RWPE1 (cell line): ENCODE results near the gene ADK.
A peak's percentile ranks its signal among the peaks of the same experiment; 100 is the strongest.

Experiments used
- CTCF ChIA-PET: fragments of 350-600 bp; sonication (Branson Sonifier 250); formaldehyde crosslinking; extraction: SDS; loops from one replicate; lab custom pipeline; 2021; lab: Yijun Ruan, JAX
- POLR2A ChIA-PET: fragments of 400-600 bp; formaldehyde crosslinking; extraction: SDS; loops from one replicate; lab custom pipeline; 2020; ENCODE audit warnings: antibody characterized with exemption; ENCODE audit not compliant: low non-redundant PET; lab: Yijun Ruan, JAX
- DNase-seq: peaks from one replicate; pipeline ENCODE4 v3.0.0; 2012; ENCODE audit warnings: low spot score
- H3K27ac ChIP-seq: fragments of 450-650 bp; 2 replicates; pipeline ENCODE4 v1.5.1; 2017
- TF ChIP-seq, protein P1 (sequence below): fragments of 450-650 bp; conservative IDR thresholded peaks from 2 replicates; pipeline ENCODE4 v1.5.1; 2017; ENCODE audit warnings: low read depth, mild to moderate bottlenecking

ADK gene

DNA sequence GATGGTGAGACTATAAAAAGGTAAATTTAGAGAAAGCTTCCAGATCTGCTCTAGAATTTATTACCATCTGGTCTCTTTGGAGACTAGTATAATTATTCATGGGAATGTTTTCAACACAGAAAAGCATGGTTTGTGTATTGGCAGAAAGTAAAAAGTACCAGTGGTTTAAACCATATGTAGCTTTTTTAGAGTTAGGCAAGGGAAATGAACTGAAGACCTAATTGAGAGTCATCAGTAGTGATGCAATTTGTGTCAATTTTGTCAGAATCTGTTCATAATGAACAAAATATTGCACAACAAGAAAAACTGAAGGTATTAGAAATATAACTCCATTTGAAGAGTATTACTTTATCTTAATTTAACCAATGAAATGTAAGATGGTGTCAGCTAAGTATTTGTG, 181.4 kb downstream of the ADK start:
- no peak overlapping the region for H3K27ac ChIP-seq
- DNase-seq, result no peak
- ChIA-PET POLR2A (no interaction called here), CTCF (interaction anchor here (0.6 to 0.8 kb wide), 4 partner anchors 30 to 721 kb away, joined by 3 to 9 read pairs (median 4); no protein-coding TSS in a partner anchor)
- TF ChIP-seq, protein P1, sequence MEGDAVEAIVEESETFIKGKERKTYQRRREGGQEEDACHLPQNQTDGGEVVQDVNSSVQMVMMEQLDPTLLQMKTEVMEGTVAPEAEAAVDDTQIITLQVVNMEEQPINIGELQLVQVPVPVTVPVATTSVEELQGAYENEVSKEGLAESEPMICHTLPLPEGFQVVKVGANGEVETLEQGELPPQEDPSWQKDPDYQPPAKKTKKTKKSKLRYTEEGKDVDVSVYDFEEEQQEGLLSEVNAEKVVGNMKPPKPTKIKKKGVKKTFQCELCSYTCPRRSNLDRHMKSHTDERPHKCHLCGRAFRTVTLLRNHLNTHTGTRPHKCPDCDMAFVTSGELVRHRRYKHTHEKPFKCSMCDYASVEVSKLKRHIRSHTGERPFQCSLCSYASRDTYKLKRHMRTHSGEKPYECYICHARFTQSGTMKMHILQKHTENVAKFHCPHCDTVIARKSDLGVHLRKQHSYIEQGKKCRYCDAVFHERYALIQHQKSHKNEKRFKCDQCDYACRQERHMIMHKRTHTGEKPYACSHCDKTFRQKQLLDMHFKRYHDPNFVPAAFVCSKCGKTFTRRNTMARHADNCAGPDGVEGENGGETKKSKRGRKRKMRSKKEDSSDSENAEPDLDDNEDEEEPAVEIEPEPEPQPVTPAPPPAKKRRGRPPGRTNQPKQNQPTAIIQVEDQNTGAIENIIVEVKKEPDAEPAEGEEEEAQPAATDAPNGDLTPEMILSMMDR, result no peak

DNA sequence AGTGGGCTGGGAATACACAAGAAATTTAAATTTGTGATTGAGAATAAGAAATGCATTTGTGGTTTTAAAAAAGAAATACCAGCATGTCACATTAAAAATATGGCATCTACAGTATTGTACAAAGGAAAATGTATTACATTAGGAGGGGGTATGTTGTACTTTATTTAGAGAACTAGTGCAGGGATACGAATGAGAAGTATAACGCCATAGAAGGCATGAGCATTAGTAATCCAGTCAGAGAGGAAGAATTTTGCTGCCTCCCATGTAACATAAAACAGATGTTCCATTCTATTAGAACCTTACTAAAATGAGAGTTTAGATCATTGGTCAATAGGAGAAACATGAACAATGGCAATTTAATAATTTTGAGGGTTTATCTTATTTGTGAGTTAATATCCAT, 182.2 kb downstream of the ADK start:
- CTCF ChIA-PET, result interaction anchor here (0.6 kb wide), 1 partner anchor 337 kb away, joined by 4 read pairs; no protein-coding TSS in a partner anchor
- TF ChIP-seq, protein P1, result no peak
- no peak for DNase-seq

DNA sequence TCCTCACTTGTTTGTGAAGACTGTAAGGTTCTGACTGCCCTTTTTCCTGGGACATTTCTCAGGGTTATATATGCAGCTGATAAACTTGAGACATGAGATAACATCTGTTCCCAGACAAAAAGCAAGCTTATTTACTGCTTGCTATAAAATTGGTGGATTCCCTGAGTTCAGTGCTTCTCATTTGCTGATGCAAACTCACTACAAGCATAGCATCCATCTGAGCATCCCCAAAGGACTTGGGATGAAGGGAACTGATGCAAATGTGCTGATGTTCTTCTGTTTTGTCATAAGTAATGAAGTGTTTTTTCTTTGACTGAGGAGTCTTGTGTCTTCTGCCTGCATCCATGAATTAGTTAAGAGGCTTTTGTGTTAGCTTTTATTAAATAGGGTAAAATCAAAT, 183.2 kb downstream of the ADK start:
- DNase-seq, result no peak
- no peak overlapping the region for H3K27ac ChIP-seq
- TF ChIP-seq, protein P1, result no peak
- ChIA-PET CTCF (interaction anchor here (0.9 kb wide), 1 partner anchor 76 kb away, joined by 4 read pairs; no protein-coding TSS in a partner anchor), POLR2A (no interaction called here)

More for the DNA sequence above, 182.2 kb downstream of the ADK start:
- POLR2A ChIA-PET, result no interaction called here
- no peak overlapping the region for H3K27ac ChIP-seq

DNA sequence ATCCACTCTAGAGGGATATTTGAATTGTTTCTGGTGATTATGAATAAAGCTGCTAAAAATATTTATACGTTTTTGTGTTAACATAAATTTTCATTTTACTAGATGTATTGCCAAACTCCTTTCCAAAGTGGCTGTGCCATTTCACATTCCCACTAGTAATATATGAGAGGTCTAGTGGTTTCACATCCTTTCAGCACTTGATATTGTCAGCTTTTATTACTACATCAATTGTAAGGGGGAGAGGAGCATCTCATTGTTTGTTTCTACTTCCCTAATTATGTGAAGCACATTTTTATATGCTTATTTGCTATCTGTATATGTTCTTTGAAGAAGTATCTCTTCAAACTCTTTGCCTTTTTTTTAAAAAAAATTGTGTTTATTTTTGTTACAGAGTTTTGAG, 184.5 kb downstream of the ADK start:
- TF ChIP-seq, protein P1, result no peak
- ChIA-PET POLR2A (no interaction called here), CTCF (no interaction called here)
- DNase-seq, result no peak
- H3K27ac ChIP-seq, result no peak overlapping the region

DNA sequence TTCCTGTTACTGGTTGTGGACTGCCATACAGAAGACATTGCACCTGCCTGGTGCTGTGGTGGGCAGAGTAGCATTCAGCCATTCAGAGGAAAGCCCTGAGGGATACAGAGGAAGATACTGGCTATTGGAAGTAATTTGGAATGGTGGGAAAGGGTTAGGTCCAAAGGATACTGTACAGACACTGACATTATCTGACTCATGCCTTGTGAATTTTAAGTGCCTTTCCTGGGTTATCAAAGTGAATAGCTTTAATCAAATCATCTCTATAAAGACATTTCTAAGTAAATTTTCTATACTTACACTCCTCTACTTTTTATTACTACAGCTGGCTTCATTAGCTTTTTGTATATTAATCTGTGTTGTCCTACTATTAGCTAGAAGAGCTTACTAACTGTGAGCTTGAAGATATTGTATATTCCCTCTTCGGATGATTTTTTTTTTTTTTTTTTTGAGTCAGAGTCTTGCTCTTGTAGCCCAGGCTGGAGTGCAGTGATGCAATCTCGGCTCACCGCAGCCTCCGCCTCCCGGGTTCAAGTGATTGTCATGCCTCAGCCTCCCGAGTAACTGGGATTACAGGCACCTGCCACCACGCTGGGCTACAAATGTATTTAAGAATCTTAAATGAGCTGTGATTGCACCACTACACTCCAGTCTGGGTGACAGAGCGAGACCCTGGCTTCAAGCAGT, 186.5 kb downstream of the ADK start:
- TF ChIP-seq, protein P1, result no peak
- H3K27ac ChIP-seq, result peak overlapping the region; percentile 39; the same call in 1 of the 2 replicates
- ChIA-PET CTCF (interaction anchor here (0.6 kb wide), 2 partner anchors 356 to 1054 kb away, joined by 3 to 9 read pairs; no protein-coding TSS in a partner anchor), POLR2A (no interaction called here)
- peak; percentile 56 for DNase-seq

DNA sequence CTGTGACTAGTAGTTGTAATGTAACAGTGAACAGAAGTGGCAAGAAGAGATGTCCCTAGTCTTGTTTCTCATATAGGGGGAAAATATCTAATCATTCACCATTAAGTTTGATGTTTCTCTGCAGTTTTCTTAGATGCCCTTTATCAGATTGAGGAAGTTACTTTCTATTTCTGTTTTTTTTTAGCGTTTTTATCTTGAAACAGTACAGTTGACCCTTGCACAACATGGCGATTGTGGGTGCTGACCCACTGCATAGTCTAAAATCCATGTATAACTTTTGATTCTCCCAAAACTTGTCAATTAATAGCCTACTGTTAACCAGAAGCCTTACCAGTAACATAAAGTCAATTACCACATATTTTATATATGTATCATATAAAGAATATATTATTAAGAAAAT, 192.0 kb downstream of the ADK start:
- no peak overlapping the region for H3K27ac ChIP-seq
- TF ChIP-seq, protein P1, result no peak
- no peak for DNase-seq
- ChIA-PET CTCF (no interaction called here), POLR2A (no interaction called here)
